A673 (cell line): ENCODE results near the gene CASZ1.

Experiments
- EZH2 ChIP-seq: fragments of 200-600 bp; sonication (generic); IDR thresholded peaks from 2 replicates; pipeline ENCODE4 v1.6.1; 2017; ENCODE audit warnings: borderline replicate concordance, low read depth, mild to moderate bottlenecking, mixed read lengths, antibody characterized with exemption, low read length; ENCODE audit not compliant: poor library complexity, severe bottlenecking
- TF ChIP-seq, protein P1 (sequence below): fragments of 300-800, 200-600 bp; sonication (generic); conservative IDR thresholded peaks from 2 replicates; pipeline ENCODE4 v1.5.1; 2017; ENCODE audit warnings: low read depth, mild to moderate bottlenecking, antibody characterized with exemption, low read length, moderate library complexity, mixed read lengths

DNA sequence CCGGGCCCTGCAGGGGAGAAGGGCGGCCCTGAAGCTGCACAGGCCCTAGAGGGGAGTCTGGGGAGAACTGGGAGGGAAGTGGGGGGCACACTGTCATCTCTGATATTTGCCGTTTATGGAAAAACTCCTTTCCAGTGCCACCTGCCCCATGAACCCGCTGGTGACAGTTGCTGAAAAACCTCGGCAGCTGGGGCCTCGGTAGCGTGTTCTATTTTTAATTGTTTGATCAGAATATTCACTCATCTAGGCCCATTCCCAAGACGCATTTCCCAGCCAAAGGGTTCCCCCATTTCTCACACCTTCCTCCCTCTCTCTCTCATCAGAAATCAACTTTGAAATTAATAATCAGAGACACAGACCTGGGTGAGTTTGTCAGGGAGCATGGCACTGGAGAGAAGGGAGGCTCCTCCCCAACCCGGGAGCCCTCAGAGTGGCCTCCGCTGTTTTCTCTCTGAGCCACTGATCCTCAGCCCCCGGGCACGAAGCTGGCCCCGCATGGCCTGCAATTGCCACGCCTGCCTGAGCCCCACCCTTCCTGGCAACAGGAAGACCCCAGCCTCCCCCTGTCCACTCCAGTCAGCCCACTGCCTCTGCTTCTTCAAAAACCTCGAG, 111.1 kb downstream of the CASZ1 start:
- TF ChIP-seq, protein P1, sequence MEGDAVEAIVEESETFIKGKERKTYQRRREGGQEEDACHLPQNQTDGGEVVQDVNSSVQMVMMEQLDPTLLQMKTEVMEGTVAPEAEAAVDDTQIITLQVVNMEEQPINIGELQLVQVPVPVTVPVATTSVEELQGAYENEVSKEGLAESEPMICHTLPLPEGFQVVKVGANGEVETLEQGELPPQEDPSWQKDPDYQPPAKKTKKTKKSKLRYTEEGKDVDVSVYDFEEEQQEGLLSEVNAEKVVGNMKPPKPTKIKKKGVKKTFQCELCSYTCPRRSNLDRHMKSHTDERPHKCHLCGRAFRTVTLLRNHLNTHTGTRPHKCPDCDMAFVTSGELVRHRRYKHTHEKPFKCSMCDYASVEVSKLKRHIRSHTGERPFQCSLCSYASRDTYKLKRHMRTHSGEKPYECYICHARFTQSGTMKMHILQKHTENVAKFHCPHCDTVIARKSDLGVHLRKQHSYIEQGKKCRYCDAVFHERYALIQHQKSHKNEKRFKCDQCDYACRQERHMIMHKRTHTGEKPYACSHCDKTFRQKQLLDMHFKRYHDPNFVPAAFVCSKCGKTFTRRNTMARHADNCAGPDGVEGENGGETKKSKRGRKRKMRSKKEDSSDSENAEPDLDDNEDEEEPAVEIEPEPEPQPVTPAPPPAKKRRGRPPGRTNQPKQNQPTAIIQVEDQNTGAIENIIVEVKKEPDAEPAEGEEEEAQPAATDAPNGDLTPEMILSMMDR: no peak
- TF ChIP-seq EZH2: no peak
